AG09319 (cell line): Measurements from ENCODE around the gene SPATA32.
"Not testable (repeated sequence)": the region's sequence is repeated elsewhere in the genome, so short reads cannot be mapped to it uniquely, and the experiment has no call there.

ENCODE experiments used
- DNase-seq: peaks from one replicate; pipeline ENCODE4 v3.0.0-alpha.2; 2010; ENCODE audit warnings: low read depth; ENCODE audit errors: extremely low read depth
- TF ChIP-seq, protein P1 (sequence below): IDR thresholded peaks from 2 replicates; pipeline ENCODE4 v1.5.1; 2011; ENCODE audit warnings: low read depth, mild to moderate bottlenecking, inconsistent platforms, low read length, moderate library complexity

Gene SPATA32

GRCh38 chr17:45253879-45254278 is 8.0 kb downstream of the SPATA32 start:
- TF ChIP-seq, protein P1, sequence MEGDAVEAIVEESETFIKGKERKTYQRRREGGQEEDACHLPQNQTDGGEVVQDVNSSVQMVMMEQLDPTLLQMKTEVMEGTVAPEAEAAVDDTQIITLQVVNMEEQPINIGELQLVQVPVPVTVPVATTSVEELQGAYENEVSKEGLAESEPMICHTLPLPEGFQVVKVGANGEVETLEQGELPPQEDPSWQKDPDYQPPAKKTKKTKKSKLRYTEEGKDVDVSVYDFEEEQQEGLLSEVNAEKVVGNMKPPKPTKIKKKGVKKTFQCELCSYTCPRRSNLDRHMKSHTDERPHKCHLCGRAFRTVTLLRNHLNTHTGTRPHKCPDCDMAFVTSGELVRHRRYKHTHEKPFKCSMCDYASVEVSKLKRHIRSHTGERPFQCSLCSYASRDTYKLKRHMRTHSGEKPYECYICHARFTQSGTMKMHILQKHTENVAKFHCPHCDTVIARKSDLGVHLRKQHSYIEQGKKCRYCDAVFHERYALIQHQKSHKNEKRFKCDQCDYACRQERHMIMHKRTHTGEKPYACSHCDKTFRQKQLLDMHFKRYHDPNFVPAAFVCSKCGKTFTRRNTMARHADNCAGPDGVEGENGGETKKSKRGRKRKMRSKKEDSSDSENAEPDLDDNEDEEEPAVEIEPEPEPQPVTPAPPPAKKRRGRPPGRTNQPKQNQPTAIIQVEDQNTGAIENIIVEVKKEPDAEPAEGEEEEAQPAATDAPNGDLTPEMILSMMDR, result no peak
- DNase-seq, result no peak

GRCh38 chr17:45253237-45253636 is 8.7 kb downstream of the SPATA32 start:
- DNase-seq, result not testable (repeated sequence)

DNA sequence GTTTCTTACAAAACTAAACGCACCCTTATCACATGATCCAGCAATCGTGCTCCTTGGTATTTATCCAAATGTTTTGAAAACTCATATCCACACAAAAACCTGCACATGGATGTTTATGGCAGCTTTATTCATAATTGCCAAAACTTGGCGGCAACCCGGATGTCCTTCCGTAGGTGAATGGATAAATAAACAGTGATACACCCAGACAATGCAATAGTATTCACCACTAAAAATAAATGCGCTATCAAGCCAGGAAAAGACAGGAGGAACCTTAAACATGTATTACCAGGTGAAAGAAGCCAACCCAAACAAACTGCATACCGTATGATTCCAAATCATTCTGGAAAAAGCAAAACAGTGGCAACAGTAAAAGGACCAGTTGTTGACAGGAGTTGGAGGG is 10.0 kb downstream of the SPATA32 start:
- TF ChIP-seq, protein P1, result no peak
- DNase-seq, result no peak

DNA sequence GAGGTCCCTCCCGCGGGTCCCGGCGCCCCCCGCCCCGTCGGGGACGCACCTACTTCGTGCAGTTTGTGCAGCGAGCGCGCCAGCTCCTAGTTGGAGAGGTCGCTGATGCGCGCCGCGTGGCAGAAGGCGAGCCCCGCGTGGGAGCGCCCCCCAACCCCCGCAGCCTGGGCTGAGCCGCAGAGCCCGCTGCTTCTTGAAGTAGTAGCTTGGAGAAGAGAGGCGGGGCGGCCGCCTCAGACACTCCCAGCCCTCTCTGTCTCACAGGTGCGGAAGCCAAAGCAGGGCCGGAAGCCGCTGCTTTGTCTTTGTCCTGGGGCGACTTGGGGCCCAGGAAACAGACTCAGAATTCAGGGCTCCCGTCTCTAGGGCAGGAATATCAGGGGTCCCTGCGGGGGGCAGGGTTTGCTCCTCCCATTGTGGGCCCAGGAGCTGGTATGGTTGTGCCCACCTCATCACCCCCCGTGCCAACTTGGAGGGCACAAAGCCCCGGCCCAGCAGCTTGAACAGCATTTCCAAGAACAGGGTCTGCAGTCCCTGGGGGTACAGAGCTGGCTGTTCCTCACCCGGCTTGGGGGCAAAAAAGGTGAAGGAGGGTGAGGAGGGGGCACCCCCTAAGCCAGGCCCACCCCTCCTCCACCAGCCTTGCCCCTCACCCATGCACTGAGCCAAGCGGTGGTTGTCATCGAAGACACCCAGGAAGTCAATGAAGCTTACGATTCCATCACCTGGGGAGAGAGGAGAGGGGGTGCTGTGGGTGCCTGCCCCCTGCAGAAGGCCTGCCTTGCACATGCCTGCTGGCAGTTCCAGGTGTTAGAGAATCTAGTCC is 13.5 kb downstream of the SPATA32 start:
- DNase-seq, result no peak
- TF ChIP-seq, protein P1, result no peak

GRCh38 chr17:45247429-45248131 is 14.3 kb downstream of the SPATA32 start:
- TF ChIP-seq, protein P1, result no peak
- peak; percentile 47 for DNase-seq

GRCh38 chr17:45246861-45247428 is 14.9 kb downstream of the SPATA32 start:
- DNase-seq, result no peak
- TF ChIP-seq, protein P1, result peak; percentile 53

GRCh38 chr17:45246338-45246737 is 15.6 kb downstream of the SPATA32 start:
- DNase-seq, result no peak
- TF ChIP-seq, protein P1, result no peak
